NCI-H2081 treated with DMSO at 0.1 percent for 48 hours (cell line): ENCODE results near the gene EIF3J.
"Not testable (repeated sequence)": the region's sequence is repeated elsewhere in the genome, so short reads cannot be mapped to it uniquely, and the experiment has no call there.

Experiments used
- DNase-seq: peaks from one replicate; lab custom pipeline; 2025; lab: John Stamatoyannopoulos, UW

EIF3J gene

GRCh38 chr15:44542596-44542995, 5.6 kb downstream of the EIF3J start:
- no peak for DNase-seq

DNA sequence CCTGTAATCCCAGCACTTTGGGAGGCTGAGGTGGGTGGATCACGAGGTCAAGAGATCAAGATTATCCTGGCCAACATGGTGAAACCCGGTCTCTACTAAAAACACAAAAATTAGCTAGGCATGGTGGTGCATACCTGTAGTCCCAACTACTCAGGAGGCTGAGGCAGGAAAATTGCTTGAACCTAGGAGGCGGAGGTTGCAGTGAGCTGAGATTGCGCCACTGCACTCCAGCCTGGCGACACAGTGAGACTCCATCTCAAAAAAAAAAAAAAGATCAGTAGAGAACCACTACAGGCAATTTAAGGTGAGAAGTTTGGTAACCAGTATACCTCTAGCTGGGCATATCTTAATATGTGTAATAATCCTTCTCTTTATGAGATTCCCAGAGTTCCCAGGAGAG, 7.8 kb downstream of the EIF3J start:
- not testable (repeated sequence) for DNase-seq

- DNase-seq, result no peak
Observed at GRCh38 chr15:44545913-44546802, 9.2 kb downstream of the EIF3J start.

DNA sequence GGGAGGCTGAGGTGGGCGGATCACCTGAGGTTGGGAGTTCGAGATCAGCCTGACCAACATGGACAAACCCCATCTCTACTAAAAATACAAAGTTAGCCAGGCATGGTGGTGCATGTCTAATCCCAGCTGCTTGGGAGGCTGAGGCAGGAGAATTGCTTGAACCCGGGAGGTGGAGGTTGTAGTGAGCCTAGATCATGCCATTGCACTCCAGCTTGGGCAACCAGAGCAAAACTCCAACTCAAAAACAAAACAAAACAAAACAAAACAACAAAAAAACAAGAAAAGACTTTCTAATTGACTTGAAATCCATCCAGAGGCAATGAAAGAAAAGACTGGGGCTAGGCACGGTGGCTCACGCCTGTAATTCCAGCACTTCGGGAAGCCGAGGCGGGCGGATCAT, 12.2 kb downstream of the EIF3J start:
- DNase-seq, result not testable (repeated sequence)

- no peak for DNase-seq
Observed at GRCh38 chr15:44550256-44550655, 13.3 kb downstream of the EIF3J start.

GRCh38 chr15:44550734-44551133, 13.8 kb downstream of the EIF3J start:
- DNase-seq, result no peak

DNA sequence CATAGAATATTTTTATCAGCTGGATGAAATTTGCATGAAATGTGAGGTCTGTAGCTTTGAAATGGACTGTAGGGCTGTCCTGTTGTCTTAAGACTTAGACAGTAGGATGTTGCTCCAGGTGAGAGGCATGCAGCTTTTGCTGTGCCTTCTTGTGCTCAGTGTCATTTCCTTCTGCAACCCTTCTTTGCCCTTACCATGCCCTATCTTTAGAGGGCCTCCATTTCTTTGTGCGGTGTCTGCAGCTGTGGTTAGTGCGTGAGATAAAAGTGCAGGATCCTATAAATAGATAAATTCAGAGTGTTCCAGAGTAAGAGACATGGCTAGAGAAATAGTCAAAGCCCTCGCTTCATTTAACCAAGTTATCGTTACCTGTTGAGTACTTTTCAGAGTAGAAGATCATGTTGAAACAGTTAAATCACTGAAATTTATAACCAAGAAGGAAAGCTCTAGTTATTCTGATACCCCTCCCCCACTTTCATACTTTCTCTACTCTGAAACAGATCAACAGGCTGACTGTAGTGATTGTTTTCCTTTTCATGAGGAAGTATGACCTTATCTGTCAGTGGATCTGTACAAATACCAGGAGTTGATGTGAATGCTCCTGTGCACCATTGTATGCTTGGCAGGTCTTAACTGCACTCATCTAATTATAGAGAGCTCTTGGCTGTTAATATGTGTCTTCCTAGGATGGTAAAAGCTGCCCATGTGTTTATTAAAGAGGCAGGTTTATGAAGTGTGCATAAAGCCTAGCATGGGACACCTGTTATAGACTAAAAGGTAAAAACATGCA, 18.2 kb downstream of the EIF3J start:
- DNase-seq, result no peak

- not testable (repeated sequence) for DNase-seq
Observed at GRCh38 chr15:44560926-44561325, 24.0 kb downstream of the EIF3J start.

- DNase-seq, result no peak
Observed at GRCh38 chr15:44565387-44566154, 28.6 kb downstream of the EIF3J start.

DNA sequence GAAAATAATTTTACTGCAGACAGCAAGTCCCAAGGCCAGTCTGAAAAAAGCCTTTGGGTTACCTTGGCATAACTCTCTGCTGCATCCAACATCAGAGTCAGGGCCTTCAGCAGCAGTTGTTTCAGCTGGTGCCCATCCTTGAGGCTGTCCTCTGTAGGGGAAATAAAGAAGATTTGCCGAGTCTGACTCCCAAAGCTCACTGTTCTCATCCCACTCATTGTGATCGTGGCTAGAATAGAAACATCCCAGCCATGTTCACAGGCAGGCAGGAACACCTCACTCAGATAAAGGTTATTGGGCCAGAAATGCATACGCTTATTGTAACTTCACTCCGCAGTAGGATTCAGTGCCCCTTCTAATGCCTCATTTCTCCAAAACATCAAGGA, 29.2 kb downstream of the EIF3J start:
- no peak for DNase-seq

GRCh38 chr15:44568338-44568737, 31.4 kb downstream of the EIF3J start:
- no peak for DNase-seq

DNA sequence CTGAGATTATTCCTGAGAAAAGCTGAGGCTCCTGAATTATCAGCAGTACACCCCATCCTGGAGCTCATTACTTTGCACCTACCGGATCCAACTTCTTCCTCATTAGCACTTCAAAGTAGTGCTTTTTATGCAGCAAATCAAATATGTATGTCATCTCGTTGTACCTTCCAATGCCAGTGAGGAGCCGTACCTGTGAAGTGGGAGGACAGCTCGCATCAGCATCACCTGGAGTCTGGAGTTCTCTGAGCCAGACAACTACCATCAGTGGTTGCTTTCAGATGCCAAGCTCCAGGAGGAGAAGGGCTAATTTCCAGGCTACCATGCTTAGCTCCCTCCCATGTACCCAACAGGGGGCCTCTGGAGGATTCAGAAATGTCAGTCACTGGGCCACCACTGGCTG, 32.4 kb downstream of the EIF3J start:
- DNase-seq, result no peak

DNA sequence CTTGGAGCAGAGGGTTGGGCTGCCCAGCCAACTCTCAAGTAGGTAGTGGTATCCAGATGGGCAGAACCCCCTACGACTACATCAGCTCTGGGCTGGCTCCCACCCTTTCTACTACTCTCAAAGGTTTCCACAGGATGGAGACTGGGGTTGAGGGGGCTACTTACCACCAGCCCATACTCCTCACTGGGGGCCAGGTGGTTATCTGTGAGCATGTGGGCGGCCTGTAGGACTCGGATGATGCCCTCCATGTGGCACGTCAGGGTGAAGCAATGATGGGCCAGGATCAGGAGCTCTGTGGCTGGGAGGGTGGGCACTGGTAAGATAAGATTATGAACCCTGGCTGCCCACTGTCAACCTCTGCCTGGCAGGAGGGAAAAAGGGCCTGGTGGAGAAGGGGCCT, 33.4 kb downstream of the EIF3J start:
- no peak for DNase-seq

DNA sequence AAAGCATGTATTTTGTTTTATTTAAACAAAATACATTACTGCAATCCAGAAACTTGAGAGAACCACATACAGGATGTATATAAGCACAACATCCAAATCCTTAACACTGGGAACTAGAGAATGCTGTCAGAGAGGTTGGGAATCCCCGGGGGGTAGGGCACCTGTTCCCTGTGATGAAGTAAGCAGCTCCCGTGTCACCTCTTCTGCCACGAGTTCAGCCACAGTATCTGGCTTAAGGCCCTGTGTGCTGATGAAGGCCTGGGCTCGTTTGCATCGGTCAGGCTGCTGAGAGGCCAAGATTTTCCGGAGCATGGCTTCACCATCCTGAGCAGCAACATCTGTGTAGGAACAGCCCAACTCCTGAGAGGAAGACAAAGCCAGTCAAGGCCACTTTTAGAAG, 36.4 kb downstream of the EIF3J start:
- no peak for DNase-seq

GRCh38 chr15:44574734-44575133, 37.8 kb downstream of the EIF3J start:
- no peak for DNase-seq

DNA sequence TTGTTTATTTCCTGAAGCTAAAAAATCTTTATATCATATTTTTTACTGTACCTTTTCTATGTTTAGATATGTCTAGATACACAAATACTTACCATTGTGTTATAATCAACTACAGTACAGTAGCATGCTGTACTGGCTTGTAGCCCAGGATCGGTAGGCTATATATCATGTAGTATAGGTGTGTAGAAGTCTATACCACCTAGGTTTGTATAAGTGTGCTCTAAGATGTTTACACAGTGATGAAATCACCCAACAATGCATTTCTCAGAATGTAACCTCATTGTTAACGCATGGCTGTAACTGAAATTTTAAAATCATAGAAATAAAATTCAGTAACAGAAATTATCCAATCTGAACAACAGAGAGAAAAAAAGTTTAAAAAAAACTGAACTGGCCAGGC, 43.2 kb downstream of the EIF3J start:
- DNase-seq, result no peak

- DNase-seq, result no peak
Observed at GRCh38 chr15:44584162-44584749, 47.3 kb downstream of the EIF3J start.

GRCh38 chr15:44585633-44586032, 48.7 kb downstream of the EIF3J start:
- no peak for DNase-seq

GRCh38 chr15:44588541-44588940, 51.6 kb downstream of the EIF3J start:
- no peak for DNase-seq

GRCh38 chr15:44591326-44591725, 54.4 kb downstream of the EIF3J start:
- DNase-seq, result no peak

GRCh38 chr15:44593042-44593736, 56.2 kb downstream of the EIF3J start:
- DNase-seq, result no peak
